Neural cell (in vitro differentiated cells): ENCODE measurements around the gene FUBP1. TPM values are rescaled to one million over a fixed set of nuclear protein-coding genes. Genes with fewer than 3 reads are reported as not detected.

Experiments used
- H2AFZ ChIP-seq: fragments of 200-600, 300-800 bp; sonication (generic), shearing (Covaris generic); 2 replicates; pipeline ENCODE4 v1.6.0; 2014; ENCODE audit warnings: low read depth, mild to moderate bottlenecking, antibody characterized with exemption, low read length, moderate library complexity
- H3F3A ChIP-seq: fragments of 200-600 bp; shearing (Covaris generic); 2 replicates; pipeline ENCODE4 v1.6.1; 2016; ENCODE audit warnings: mild to moderate bottlenecking, moderate library complexity, mixed read lengths, antibody characterized with exemption, low read length; ENCODE audit not compliant: insufficient read depth, poor library complexity, severe bottlenecking
- H3K27ac ChIP-seq: fragments of 200-600, 300-800 bp; sonication (generic), shearing (Covaris generic); 2 replicates; pipeline ENCODE4 v1.5.1; 2014; ENCODE audit warnings: mild to moderate bottlenecking, low read length, moderate library complexity
- H3K27me3 ChIP-seq: fragments of 300-800, 200-600 bp; sonication (generic), shearing (Covaris generic); 2 replicates; pipeline ENCODE4 v1.6.0; 2014; ENCODE audit warnings: mild to moderate bottlenecking, low read depth, low read length, moderate library complexity; ENCODE audit not compliant: insufficient read depth
- H3K36me3 ChIP-seq: fragments of 300-800, 200-600 bp; sonication (generic), shearing (Covaris generic); 2 replicates; pipeline ENCODE4 v1.5.1; 2014; ENCODE audit warnings: mild to moderate bottlenecking, antibody characterized with exemption, low read length, moderate library complexity; ENCODE audit not compliant: insufficient read depth
- H3K4me2 ChIP-seq: fragments of 300-800, 200-600 bp; sonication (generic), shearing (Covaris generic); 2 replicates; pipeline ENCODE4 v1.6.0; 2014; ENCODE audit warnings: mild to moderate bottlenecking, low read length
- H3K4me3 ChIP-seq: fragments of 300-800, 200-600 bp; sonication (generic), shearing (Covaris generic); 2 replicates; pipeline ENCODE4 v1.5.1; 2014; ENCODE audit warnings: mild to moderate bottlenecking, low read length, moderate library complexity
- H3K79me2 ChIP-seq: fragments of 200-600 bp; shearing (Covaris generic); replicated peaks from 2 replicates; pipeline ENCODE4 v1.6.0; 2014; ENCODE audit warnings: mild to moderate bottlenecking, low read length, moderate library complexity; ENCODE audit not compliant: insufficient read depth
- H3K9ac ChIP-seq: fragments of 300-800, 200-600 bp; sonication (generic), shearing (Covaris generic); 2 replicates; pipeline ENCODE4 v1.6.1; 2016; ENCODE audit warnings: mild to moderate bottlenecking, low read length, mixed read lengths
- H3K9me2 ChIP-seq: fragments of 200-600 bp; shearing (Covaris generic); 2 replicates; pipeline ENCODE4 v1.6.1; 2016; ENCODE audit warnings: mild to moderate bottlenecking, low read length, mixed read lengths; ENCODE audit not compliant: insufficient read depth
- H3K9me3 ChIP-seq: fragments of 200-600, 300-800 bp; sonication (generic), shearing (Covaris generic); 2 replicates; pipeline ENCODE4 v1.6.1; 2016; ENCODE audit warnings: mild to moderate bottlenecking, mixed run types, low read length, moderate library complexity, mixed read lengths
- H4K20me1 ChIP-seq: fragments of 200-600 bp; shearing (Covaris generic); 2 replicates; pipeline ENCODE4 v1.6.1; 2016; ENCODE audit warnings: mild to moderate bottlenecking, mixed run types; ENCODE audit not compliant: insufficient read depth
- EP300 ChIP-seq: fragments of 450-650 bp; conservative IDR thresholded peaks from 2 replicates; pipeline ENCODE4 v1.6.1; 2014; ENCODE audit warnings: antibody characterized with exemption, mild to moderate bottlenecking, moderate library complexity; ENCODE audit not compliant: poor library complexity, severe bottlenecking
- POLR2AphosphoS5 ChIP-seq: IDR thresholded peaks from 2 replicates; pipeline ENCODE4 v1.6.1; 2012
- RAD21 ChIP-seq: fragments of 450-650 bp; conservative IDR thresholded peaks from 2 replicates; pipeline ENCODE4 v1.6.1; 2014; ENCODE audit warnings: antibody characterized with exemption, mild to moderate bottlenecking, moderate library complexity
- SMC3 ChIP-seq: fragments of 450-650 bp; conservative IDR thresholded peaks from 2 replicates; pipeline ENCODE4 v1.6.1; 2014; ENCODE audit warnings: antibody characterized with exemption, mild to moderate bottlenecking, moderate library complexity; ENCODE audit not compliant: poor library complexity
- polyA plus RNA-seq: library from polyadenylated mRNA; depleted of rRNA; stranded (reverse); fragments of >200 nt; gene quantifications from 2 replicates; pipeline ENCODE4 v1.2.3, GENCODE V29; 2014
- TF ChIP-seq, protein P1 (sequence below): IDR thresholded peaks from 2 replicates; pipeline ENCODE4 v1.6.1; 2012; ENCODE audit warnings: borderline replicate concordance
- TF ChIP-seq, protein P2 (sequence below): fragments of 450-650 bp; IDR thresholded peaks from 2 replicates; pipeline ENCODE4 v1.5.1; 2014; ENCODE audit warnings: antibody characterized with exemption, mild to moderate bottlenecking, moderate library complexity; ENCODE audit not compliant: poor library complexity, severe bottlenecking

FUBP1 gene
- polyA plus RNA-seq, 1 donor from 2014 or later, result 630 TPM

DNA sequence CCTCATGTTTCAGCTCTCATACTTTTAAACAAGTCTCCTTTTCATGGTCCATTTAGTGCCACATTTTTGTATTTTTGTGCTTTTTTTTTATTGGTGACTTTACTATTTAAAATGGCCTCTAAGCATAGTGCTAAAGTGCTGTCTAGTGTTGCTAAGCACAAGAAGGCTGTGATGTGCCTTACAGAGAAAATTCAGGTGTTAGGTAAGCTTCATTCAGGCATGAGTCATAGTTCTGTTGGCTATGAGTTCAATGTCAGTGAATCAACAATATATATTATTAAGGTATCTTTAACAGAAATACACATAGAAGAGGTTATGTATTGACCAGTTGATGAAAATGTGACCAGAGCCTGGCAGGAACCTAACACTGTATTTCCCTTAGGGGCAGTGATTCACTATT is 12.8 kb upstream of the FUBP1 start:
- Histone ChIP-seq H3K9ac (no peak overlapping the region), H3K9me2 (no peaks in the 10 kb centered on the region), H3K4me2 (no peak overlapping the region), H3K36me3 (no peaks in the 10 kb centered on the region), H4K20me1 (no peaks in the 10 kb centered on the region), H3F3A (no peaks in the 10 kb centered on the region), H3K79me2 (peaks cover 35% of the 10 kb centered on the region), H2AFZ (no peak overlapping the region), H3K27me3 (no peaks in the 10 kb centered on the region), H3K4me3 (no peak overlapping the region), H3K9me3 (no peaks in the 10 kb centered on the region), H3K27ac (no peak overlapping the region)
- TF ChIP-seq SMC3 (no peak), EP300 (no peak), POLR2AphosphoS5 (no peak)
- TF ChIP-seq, protein P1, sequence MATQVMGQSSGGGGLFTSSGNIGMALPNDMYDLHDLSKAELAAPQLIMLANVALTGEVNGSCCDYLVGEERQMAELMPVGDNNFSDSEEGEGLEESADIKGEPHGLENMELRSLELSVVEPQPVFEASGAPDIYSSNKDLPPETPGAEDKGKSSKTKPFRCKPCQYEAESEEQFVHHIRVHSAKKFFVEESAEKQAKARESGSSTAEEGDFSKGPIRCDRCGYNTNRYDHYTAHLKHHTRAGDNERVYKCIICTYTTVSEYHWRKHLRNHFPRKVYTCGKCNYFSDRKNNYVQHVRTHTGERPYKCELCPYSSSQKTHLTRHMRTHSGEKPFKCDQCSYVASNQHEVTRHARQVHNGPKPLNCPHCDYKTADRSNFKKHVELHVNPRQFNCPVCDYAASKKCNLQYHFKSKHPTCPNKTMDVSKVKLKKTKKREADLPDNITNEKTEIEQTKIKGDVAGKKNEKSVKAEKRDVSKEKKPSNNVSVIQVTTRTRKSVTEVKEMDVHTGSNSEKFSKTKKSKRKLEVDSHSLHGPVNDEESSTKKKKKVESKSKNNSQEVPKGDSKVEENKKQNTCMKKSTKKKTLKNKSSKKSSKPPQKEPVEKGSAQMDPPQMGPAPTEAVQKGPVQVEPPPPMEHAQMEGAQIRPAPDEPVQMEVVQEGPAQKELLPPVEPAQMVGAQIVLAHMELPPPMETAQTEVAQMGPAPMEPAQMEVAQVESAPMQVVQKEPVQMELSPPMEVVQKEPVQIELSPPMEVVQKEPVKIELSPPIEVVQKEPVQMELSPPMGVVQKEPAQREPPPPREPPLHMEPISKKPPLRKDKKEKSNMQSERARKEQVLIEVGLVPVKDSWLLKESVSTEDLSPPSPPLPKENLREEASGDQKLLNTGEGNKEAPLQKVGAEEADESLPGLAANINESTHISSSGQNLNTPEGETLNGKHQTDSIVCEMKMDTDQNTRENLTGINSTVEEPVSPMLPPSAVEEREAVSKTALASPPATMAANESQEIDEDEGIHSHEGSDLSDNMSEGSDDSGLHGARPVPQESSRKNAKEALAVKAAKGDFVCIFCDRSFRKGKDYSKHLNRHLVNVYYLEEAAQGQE, result no peak
- TF ChIP-seq, protein P2, sequence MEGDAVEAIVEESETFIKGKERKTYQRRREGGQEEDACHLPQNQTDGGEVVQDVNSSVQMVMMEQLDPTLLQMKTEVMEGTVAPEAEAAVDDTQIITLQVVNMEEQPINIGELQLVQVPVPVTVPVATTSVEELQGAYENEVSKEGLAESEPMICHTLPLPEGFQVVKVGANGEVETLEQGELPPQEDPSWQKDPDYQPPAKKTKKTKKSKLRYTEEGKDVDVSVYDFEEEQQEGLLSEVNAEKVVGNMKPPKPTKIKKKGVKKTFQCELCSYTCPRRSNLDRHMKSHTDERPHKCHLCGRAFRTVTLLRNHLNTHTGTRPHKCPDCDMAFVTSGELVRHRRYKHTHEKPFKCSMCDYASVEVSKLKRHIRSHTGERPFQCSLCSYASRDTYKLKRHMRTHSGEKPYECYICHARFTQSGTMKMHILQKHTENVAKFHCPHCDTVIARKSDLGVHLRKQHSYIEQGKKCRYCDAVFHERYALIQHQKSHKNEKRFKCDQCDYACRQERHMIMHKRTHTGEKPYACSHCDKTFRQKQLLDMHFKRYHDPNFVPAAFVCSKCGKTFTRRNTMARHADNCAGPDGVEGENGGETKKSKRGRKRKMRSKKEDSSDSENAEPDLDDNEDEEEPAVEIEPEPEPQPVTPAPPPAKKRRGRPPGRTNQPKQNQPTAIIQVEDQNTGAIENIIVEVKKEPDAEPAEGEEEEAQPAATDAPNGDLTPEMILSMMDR, result no peak

DNA sequence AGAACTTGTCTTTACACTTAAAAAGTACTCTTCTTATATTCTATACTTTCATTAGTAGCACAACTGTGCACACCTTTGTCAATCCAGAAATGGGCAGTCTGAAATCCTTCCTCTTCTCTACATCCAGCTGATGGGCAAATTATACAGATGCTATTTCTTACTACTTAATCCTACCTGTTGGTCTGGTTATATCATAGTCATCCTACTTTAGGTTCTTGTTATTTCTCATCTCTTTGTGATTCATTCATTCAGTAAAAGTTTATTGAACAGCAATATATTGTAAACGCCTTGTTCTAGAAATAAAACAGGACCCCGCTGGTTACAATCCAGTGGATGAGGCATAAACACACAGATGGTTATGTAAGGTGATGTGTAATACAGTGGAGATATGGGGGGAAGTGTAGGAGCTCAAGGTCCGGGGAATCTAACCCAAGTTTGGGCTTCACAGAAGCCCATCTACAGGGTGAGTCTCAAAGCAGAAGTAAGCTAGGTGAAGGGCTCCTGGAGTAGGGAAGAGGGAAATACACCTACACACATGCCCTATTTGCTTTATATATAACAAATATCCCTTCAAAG is 11.8 kb upstream of the FUBP1 start:
- Histone ChIP-seq H3K9me2 (no peaks in the 10 kb centered on the region), H3K9me3 (no peaks in the 10 kb centered on the region), H3K4me2 (no peak overlapping the region), H3K9ac (no peak overlapping the region), H3K79me2 (peaks cover 45% of the 10 kb centered on the region), H4K20me1 (no peaks in the 10 kb centered on the region), H3F3A (no peaks in the 10 kb centered on the region), H2AFZ (no peak overlapping the region), H3K4me3 (no peak overlapping the region), H3K36me3 (no peaks in the 10 kb centered on the region), H3K27me3 (no peaks in the 10 kb centered on the region), H3K27ac (no peak overlapping the region)
- TF ChIP-seq RAD21, result no peak
- TF ChIP-seq, protein P1, result no peak
